ENCODE measurements around the gene DLX3.

The DLX3 gene

DNA sequence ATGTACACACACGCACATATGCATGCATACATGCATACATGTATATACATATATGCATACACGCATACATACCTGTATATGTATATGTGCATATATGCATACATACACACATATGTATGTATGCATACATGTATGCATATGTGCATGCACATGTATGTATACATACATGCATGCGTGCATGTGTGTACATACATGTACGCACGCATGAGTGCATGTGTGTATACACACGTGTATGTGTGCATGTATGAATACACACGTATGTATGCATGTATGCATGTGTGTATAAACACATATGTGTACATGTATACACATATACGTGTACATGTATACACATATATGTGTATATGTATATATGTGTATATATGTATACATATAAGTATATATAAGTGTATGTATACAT lies 28.5 kb upstream of the DLX3 start:
- no peak for DNase-seq (ENCODE audit: low read depth)

DNA sequence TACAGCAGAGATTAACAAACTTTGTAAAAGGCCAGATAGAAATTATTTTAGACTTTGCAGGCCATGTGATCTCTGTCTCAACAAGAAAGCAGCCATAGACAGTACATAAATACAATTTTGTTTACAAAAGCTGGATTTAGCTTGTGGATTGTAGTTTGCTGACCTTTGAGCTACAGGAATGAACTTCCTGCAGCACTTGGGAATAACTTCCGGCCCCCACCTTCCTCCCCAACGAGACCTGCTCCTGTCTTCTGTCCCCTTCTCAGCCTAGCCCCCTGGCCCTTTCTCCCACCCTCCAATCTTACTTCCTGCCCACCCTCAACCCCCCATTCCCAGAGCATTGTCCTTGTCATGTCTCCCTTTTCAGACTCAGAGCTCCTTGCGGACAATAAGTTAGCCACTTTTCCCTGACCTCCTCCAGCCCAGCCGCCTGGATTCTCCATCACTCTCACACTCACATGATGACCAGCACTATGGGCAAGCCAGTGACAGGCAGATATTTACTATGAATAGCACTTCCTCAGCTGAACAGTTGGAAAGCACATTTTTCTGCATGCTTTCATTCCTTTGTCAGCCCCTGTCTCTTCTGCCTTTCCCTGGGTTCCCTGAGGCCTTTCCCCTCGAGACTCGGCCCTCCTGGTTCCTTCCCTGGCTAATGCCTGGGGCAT lies 27.6 kb upstream of the DLX3 start:
- no peak for DNase-seq (ENCODE audit: low read depth)

DNA sequence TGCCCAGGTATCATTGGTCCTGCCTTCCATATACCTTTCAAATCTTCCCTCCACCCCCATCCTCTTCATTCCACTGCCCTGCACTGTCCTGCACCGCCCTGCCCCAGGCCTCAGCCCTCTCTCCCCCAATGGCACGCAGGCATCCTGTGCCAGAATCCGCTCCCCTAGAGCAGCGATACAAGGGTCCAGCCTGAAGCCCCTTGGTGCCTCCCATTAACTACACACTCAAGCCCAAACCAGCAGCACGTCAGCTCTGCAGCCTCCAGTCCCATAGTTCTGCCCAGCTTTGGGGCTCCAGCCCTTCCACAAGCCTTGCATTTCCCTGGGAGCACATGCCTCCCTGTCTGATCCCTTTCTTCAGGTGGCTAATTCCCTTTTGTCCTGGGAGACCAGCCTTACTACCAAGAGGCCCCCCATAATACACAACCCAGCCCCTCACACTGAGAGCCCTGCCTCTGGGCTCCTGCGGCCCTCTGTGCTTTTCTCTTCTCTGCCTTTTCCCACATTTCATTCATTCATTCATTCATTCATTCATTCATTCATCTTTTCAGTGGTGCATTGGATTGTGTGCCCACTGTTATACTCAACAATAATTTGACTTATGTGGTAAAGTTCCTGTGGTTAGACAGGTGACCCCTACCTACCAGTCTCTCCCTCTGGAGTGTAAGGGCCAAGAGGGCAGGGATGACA lies 26.8 kb upstream of the DLX3 start:
- DNase-seq (ENCODE audit: low read depth) = no peak

DNA sequence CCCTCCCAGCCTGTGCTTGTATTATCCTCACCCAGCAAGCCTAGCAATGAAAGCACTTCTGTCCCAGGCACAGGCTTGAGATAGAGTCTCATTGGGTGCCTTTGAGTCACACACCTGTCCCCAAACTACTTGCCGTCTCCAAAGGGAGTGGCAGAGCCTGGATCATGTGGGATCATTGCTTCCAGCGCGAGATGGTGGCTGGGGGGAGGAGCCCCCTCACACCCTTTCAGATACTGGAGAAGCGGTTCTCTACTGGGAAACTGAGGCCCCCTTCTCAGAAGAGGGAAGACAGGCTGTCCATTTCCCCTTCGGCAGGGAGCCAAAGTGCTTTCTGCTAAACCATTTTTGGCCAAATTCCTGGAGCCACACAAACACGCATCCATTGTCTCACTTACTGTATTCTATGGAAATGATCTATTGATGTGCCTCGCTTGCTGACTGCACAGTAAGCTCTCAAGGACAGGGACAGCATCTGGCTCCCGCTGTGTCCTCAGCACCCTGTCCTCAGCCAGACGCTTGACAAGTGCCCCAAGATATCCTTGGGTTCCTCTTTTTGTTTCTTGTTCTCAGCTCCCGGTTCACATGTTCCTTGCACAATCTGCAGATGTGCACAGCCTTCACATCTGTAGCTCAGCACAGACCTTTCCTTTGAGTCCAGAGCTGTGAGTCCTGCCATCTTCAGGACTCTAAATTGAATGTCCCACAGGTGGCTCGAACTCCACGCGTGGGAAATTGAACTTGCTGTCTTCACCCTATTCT lies 26.0 kb upstream of the DLX3 start:
- no peak for DNase-seq (ENCODE audit: low read depth)

DNA sequence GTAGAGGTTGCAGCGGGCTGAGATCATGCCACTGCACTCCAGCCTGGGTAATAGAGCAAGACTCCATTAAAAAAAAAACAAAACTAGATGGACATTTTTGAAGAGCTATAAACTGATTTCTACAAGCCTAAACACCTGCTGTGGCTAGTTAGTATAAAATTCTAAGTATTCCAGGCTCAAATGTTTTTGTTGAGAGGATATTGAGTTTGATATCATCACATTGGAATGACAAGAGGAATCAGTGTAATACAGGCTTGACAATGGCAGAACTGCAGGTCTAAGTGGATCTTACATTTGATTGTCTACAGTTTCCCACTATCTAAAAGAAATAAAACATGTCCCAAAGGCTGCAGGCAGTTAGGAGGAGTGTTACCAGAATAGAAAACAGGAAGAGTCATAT lies 23.9 kb upstream of the DLX3 start:
- DNase-seq (ENCODE audit: low read depth) = no peak

DNA sequence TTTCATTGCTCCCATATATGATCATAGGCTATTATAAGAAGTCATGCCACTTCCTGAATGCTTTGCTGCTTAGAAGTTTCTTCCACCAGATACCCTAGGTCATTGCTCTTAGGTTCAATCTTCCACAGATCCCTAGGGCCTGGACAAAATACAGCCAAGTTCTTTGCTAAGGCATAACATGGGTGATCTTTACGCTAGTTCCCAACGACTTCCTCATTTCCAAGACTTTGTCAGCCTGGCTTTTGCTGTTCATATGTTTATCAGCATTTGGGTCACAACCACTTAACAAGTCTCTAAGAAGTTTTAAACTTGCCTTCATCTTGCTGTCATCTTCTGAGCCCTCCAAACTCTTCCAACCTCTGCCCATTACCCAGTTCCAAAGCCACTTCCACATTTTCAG lies 20.1 kb upstream of the DLX3 start:
- no peak for DNase-seq (ENCODE audit: low read depth)

DNA sequence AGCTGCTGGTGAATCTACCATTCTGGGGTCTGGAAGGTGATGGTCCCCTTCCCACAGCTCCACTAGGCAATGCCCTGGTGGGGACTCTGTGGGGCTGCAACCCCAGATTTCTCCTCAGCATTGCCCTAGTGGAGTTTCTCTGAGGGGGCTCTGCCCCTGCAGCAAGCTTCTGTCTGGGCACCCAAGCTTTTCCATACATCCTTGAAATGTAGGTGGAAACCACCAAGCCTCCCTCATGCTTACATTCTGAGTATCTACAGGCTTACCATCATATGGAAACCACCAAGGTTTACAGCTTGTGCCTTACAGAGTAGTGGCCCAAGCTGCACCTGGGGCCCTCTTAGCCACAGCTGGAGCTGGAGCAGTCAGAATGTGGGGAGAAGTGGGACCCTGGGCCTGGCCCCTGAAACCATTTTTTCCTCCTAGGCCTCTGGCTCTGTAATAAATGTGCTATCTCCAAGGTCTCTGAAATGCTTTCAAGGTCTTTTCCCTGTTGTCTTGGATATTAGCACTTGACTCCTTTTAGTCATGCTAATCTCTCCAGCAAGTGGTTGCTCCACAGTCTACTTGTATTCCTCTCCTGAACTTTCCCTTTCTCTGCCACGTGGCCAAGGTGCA lies 19.6 kb upstream of the DLX3 start:
- DNase-seq (ENCODE audit: low read depth) = no peak

DNA sequence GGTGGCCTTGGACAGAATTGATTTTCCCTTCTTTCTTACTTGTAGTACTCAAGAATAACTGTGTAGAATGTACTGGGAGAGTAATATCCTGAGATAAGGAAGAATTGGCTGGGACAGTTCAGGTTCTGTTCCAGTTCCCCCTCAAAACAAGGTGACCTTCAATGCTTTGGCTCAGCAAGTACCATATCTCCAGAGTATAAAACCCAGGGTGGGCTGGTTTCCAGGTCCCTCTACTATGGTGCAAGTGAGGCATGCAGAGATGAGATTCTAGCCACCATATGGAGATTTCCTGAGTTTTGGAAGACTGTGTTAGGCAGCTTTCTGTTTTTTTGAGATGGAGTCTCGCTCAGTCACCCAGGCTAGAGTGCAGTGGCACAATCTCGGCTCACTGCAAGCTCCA lies 18.1 kb upstream of the DLX3 start:
- no peak for DNase-seq (ENCODE audit: low read depth)

DNA sequence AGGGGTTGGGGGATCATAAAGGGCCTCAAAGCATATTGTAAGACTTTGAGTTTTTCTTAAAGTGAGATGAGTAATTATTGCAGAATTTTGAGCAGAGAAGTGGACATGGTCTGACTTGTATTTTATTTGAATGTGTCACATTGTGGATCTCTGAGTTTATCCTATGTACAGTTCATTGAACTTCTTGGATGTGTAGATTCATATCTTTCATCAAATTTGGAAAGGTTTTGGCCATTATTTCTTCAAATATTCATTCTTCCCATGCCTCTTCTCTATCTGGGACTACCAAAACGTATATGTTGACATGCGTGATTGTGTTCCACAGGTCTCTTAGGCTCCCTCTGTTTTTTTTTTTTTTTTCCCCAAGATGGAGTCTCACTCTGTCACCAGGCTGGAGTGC lies 14.3 kb upstream of the DLX3 start:
- DNase-seq (ENCODE audit: low read depth) = no peak

DNA sequence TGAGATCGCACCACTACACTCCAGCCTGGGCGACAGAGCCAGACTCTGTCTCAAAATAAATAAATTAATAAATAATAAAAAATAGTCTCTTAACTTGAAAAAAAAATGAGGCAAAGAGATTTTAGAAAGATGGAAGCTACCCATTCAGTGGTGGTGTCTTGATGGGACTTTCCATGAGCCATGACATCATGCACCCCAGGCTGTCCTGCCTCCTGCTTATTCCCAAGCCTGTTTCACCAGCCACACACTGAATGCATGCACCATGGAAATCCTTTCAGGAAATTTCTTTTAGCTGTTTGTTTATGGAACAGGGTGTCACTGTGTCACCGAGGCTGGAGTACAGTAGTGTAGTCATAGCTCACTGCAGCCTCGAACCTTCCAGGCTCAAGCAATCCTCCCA lies 8.9 kb upstream of the DLX3 start:
- no peak for DNase-seq (ENCODE audit: low read depth)

DNA sequence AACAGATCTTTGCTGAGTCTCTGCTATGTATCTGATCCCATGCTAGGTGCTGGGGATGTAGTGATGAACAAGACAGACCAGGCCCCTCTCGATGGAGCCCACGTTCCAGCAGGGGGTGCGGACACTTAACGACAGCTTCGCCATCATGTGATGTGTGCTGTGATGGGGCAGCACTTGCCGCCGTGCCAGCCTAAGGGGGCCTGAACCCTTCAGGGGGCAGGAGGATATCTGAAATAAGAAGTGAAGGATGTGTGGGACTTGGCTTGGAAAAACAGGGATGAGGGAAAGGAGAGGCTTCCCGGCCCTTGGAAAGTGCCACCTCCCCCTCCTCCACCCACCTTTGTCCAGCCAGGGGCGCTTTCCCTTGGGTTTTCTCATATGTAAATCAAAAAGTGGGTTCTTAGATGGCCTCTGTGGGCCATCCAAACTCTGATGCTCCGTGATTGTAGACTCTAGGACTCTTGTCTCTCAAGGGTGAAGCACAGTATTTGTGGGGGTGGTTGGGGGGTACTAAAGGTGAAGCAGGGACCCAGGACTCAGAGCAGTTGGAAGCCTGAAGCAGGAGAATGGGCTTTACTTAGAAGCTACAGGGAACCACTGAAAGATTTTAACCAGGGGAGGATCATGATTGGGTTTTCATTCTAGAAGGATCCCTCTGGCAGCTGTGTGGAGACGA lies 4.0 kb upstream of the DLX3 start:
- no peak for DNase-seq (ENCODE audit: low read depth)

DNA sequence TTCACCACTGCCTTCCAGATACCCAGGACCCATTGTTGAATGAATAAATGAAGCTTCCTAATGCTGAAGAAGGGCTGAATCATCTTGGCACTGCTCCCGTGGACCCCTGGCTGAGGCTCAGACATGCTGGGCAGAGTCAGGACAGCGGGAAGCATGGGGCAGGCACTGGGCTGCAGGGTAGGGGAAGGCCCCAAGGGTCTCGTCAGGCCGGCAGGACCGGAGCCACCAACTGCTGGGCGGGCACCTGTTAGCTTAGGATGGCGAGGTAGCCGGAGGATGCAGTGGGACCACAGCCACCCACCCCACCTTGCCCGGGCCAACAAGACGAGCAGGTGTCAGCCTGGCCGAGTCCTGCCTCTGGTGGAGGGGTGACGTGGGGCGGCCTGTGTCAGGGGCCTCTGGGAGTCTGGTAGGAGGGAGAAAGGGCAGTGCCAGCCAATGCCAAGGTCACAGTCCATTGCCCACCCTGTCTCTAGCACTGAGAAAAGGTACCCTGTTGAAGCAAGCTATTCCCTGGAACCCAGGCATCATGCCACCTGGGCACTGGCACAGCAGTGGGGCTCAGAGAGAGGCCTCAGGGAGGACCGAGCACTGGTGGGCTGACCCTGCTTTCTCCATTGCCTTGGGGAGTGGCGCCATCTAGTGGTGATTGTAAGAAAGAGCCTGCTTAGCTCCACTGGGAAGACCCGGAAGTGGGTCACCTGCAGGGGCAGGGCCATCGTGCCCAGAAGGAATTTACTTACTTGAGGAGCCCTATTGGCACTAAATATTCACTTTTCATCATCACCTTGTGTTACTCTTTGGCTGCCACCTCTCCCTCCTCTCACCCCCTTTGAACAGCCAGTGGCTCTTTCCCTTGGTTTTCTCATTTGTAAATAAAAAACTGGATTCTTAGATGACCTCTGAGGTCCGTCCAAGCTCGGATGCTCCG lies 3.0 kb upstream of the DLX3 start:
- DNase-seq (ENCODE audit: low read depth) = peak; percentile 63

DNA sequence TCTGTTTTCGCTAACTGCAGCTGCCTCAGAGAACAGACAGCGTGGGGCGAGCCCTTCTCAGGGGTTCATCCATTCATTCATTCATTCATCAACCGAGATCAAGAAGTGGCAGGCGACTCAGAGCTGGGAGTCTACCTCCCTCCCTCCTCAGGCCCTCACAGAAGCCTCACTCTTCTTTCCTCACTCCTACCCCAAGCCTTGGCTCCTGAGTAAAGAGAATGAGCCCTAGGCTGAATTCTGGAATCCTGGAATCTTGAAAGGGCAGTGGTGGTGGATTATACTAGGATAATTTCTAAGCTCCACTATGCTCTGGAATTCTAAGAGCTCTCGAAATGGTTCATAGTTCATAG lies 2.3 kb upstream of the DLX3 start:
- DNase-seq (ENCODE audit: low read depth) = no peak

DNA sequence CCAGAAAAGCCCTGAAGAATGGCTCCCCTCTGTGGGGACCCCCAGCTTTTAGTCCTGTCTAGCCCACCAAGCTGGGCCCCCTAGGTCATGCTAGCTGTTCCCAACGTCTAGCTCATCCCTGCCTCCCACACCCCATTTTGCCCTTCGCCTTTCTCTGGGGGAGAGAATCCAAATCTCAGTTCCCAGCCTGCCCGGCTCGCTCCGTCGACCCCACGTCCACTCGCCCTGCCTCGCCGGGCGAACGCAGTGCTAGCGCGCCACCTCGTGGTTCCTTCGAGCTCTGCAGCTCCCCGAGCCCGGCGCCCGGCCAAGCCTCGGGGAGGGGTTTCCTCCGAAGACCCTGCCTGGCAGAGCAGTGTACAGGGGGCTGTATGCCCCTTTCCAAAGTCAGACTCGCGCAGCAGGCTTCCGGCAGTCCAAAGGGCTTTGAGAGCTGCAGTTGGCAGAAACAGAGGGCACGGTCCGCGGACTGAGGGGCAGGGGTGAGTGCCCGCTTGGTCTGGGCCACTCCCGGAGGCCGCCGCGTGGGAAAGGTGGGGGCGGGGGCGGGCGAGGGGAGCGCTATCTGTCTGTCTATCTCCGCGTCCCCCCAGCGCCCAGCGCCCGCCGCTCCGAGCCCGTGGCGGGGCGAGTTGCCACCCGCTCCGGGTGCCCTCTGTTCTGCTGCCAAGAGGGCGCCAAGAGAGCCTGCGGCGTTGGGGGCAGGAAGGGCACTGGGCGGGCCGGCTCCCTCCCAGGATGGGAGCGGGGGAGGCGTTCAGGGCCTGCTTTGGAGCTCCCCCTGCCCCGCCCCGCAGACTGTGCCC lies 1.7 kb upstream of the DLX3 start:
- peak; percentile 27 for DNase-seq (ENCODE audit: low read depth)

DNA sequence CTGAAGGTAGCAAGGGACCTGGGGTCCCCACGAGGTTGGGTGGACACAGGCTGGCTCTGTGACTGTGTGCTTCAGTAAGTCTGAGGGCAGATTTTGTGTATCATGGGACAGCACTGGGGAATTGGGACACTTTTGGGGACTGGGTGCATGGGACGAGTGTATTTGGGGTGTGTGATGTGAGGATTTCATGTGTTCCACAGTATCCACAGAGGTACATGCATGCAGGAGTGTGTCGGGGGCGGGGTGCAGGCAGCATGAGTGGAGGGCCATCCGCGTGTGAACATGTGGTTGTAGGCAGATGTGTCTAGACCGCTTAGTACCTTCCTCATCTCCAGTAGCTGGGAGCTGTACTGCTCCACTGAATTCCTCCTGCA lies 1.1 kb upstream of the DLX3 start:
- no peak for DNase-seq (ENCODE audit: low read depth)

DNA sequence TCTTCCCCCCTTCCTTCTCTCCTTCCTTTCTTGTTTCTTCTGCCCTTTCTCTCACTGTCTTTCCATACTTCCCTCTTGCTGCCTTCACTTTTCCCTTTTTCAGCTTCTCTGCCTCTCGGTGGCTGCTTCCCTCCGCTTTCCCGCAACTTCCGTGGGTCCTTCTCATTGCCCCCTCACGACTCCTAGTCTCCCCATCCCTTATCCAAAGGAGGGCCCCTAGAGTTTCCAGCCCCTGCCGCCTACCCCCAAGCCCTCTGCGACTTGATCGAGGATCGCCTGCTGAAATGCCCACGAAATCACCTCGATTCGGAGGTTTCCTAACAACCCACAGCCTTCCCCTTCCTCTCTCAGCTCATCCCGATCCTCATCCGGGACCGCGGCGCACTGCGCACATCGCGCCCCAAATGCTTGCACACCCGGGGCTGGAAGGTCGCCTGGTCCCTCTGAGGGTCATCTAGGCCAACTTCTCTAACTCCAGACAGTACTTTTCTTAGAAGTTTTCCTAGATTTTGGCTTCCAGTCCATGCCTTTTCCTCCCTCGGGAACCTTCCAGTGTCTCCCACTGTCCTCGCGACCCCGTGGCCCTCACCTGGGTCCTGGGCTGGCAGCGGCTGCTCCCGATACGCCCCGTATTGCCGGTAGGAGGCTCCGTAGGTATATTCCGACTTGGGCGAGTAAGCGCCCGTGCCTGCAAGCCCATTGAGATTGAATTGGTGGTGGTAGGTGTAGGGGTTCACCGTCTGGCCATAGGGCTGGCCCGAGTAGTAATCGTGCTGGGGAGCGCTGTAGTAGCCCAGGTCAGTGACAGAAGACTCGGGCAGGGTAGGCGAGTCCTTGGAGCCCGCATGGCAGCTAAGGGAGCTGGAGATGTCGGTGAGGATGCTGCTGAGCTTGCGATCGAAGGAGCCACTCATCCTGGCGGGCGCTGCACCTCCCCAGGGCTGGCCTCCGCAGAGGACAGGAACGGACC lies 654 bp downstream of the DLX3 start:
- no peak for DNase-seq (ENCODE audit: low read depth)

DNA sequence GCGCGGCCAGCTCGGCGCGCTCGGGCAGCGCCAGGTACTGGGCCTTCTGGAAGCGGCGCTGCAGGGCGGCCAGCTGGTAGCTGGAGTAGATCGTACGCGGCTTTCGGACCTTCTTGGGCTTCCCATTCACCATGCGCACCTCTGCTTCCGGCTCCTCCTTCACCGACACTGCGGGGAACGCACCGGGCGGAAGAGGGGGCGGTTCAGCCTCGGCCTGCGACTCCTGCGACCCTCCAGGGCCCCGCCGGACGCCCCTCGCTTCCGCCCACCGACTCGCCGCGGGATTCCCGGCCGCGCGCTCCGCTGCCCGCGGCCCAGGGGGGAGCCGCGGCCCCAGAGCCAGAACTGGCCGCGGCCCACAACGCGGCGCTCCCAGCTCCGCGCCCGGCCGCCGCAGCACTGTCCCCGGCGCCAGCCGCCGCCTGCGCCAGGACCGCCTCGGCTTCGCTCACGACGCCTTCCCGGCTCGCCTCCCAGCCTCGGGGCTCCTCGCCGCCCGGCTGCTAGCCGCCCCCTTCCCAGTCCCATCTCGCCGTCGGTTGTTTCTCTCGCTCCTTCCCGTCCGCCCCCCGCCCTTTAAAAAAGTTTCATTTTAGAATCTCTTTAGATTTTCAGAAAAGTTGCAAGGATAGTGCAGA lies 1.5 kb downstream of the DLX3 start:
- DNase-seq (ENCODE audit: low read depth) = no peak

DNA sequence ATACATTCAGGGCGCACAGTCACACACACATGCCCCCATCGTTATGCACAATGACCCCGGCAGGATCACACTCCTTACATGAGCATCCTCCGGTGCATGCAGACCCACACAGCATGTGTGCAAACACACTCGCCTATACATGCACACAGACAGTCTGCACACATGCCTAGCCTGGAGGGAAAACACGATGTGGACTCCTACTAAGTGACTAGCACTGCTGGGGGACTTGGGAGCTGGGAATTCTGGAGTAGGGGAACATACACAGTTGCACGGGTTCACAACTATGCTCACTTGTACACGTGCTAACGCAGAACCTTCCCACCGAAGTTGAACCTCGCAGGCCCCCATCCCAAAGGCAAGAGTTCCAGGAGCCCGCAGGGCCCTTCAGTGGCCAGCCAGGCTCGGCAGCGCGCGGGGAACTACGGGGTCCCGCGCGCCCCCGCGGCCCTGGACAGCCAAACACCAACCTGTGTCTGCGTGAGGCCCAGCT lies 2.0 kb downstream of the DLX3 start:
- DNase-seq (ENCODE audit: low read depth) = no peak
